A673 (cell line): Measurements from ENCODE around the gene SUV39H1.

Experiments
- CTCF ChIP-seq: fragments of 300-800, 200-600 bp; sonication (generic); conservative IDR thresholded peaks from 2 replicates; pipeline ENCODE4 v1.5.1; 2017; ENCODE audit warnings: low read depth, mild to moderate bottlenecking, antibody characterized with exemption, low read length, moderate library complexity, mixed read lengths
- EZH2 ChIP-seq: fragments of 200-600 bp; sonication (generic); IDR thresholded peaks from 2 replicates; pipeline ENCODE4 v1.6.1; 2017; ENCODE audit warnings: borderline replicate concordance, low read depth, mild to moderate bottlenecking, mixed read lengths, antibody characterized with exemption, low read length; ENCODE audit not compliant: poor library complexity, severe bottlenecking

- TF ChIP-seq CTCF (no peak), EZH2 (no peak)
Observed at GRCh38 chrX:48696301-48696908, at the start of gene SUV39H1.
